HG03103 (cell line): ENCODE results near the gene AHCTF1.

Source experiments
- ATAC-seq: cut with Tn5 transposase; IDR thresholded peaks from one replicate; pipeline ENCODE4 v1.9.1; 2021; ENCODE audit warnings: low read depth; ENCODE audit not compliant: unreplicated experiment

The AHCTF1 gene

GRCh38 chr1:246801241-246802020 is 130.3 kb downstream of the AHCTF1 start:
- ATAC-seq, result no peak

GRCh38 chr1:246800756-246801155 is 131.0 kb downstream of the AHCTF1 start:
- ATAC-seq, result no peak

GRCh38 chr1:246800356-246800755 is 131.4 kb downstream of the AHCTF1 start:
- no peak for ATAC-seq

GRCh38 chr1:246798606-246799496 is 132.9 kb downstream of the AHCTF1 start:
- no peak for ATAC-seq

GRCh38 chr1:246798107-246798506 is 133.6 kb downstream of the AHCTF1 start:
- no peak for ATAC-seq

- no peak for ATAC-seq
Observed at GRCh38 chr1:246797597-246797996, 134.2 kb downstream of the AHCTF1 start.

- no peak for ATAC-seq
Observed at GRCh38 chr1:246797157-246797556, 134.6 kb downstream of the AHCTF1 start.

GRCh38 chr1:246795906-246796694 is 135.6 kb downstream of the AHCTF1 start:
- no peak for ATAC-seq

GRCh38 chr1:246794828-246795671 is 136.7 kb downstream of the AHCTF1 start:
- ATAC-seq, result no peak

GRCh38 chr1:246794048-246794827 is 137.5 kb downstream of the AHCTF1 start:
- ATAC-seq, result no peak

GRCh38 chr1:246793356-246793896 is 138.3 kb downstream of the AHCTF1 start:
- ATAC-seq, result no peak

- ATAC-seq, result no peak
Observed at GRCh38 chr1:246792603-246793002, 139.1 kb downstream of the AHCTF1 start.

- no peak for ATAC-seq
Observed at GRCh38 chr1:246791303-246791918, 140.3 kb downstream of the AHCTF1 start.

- ATAC-seq, result no peak
Observed at GRCh38 chr1:246790833-246791232, 140.9 kb downstream of the AHCTF1 start.

- no peak for ATAC-seq
Observed at GRCh38 chr1:246790364-246790763, 141.4 kb downstream of the AHCTF1 start.

- ATAC-seq, result no peak
Observed at GRCh38 chr1:246789454-246790339, 142.1 kb downstream of the AHCTF1 start.
